Lung (tissue), 12 donors: ENCODE measurements around the gene ITK. TPM values are rescaled to one million over a fixed set of nuclear protein-coding genes. Genes with fewer than 3 reads are reported as not detected.

Experiments used
- ATAC-seq: fragments of 200-7000 bp; cut with Tn5 transposase; one replicate; pipeline ENCODE4 v1.9.1; 2020; ENCODE audit warnings: moderate number of reproducible peaks; ENCODE audit not compliant: insufficient read depth, low FRiP score
- DNase-seq, 3 donors: peaks; one replicate each; pipeline ENCODE4 v3.0.0-alpha.2; 2013 to 2017
- H3K27ac ChIP-seq, 2 donors: one replicate each; pipeline ENCODE4 v1.5.1; 2013; ENCODE audit warnings: mild to moderate bottlenecking in 2 of 2, moderate library complexity in 2 of 2, control low read depth in 1 of 2, inconsistent platforms in 1 of 2, low read depth in 1 of 2, low read length in 1 of 2
- H3K27me3 ChIP-seq, 3 donors: one replicate each; pipeline ENCODE4 v1.5.1; 2013; ENCODE audit warnings: low read length in 2 of 3; ENCODE audit not compliant: control insufficient read depth in 3 of 3, insufficient read depth in 3 of 3
- H3K36me3 ChIP-seq, 4 donors: one replicate each; pipeline ENCODE4 v1.5.1; 2013; ENCODE audit warnings: low read length in 4 of 4, mild to moderate bottlenecking in 1 of 4, moderate library complexity in 1 of 4; ENCODE audit not compliant: control insufficient read depth in 4 of 4, insufficient read depth in 4 of 4
- H3K4me1 ChIP-seq, 5 donors: one replicate each; pipeline ENCODE4 v1.5.1; 2013; ENCODE audit warnings: low read length in 5 of 5, mild to moderate bottlenecking in 2 of 5, moderate library complexity in 1 of 5; ENCODE audit not compliant: control insufficient read depth in 5 of 5, insufficient read depth in 5 of 5
- H3K4me3 ChIP-seq: one replicate; pipeline ENCODE4 v1.5.1; 2013; ENCODE audit warnings: mild to moderate bottlenecking, control low read depth, moderate library complexity
- H3K9ac ChIP-seq, 2 donors: one replicate each; pipeline ENCODE4 v1.5.1; 2013; ENCODE audit warnings: low read length in 2 of 2, control low read depth in 1 of 2; ENCODE audit not compliant: insufficient read depth in 1 of 2
- H3K9me3 ChIP-seq, 4 donors: one replicate each; pipeline ENCODE4 v1.5.1; 2013; ENCODE audit warnings: low read length in 3 of 4, mild to moderate bottlenecking in 1 of 4, moderate library complexity in 1 of 4; ENCODE audit not compliant: control insufficient read depth in 4 of 4, insufficient read depth in 3 of 4
- CTCF ChIP-seq: IDR thresholded peaks from 2 replicates; pipeline ENCODE4 v1.5.1; 2012; ENCODE audit warnings: mild to moderate bottlenecking; ENCODE audit errors: control extremely low read depth, extremely low read depth
- WGBS, 2 donors: extraction: QIAGEN DNeasy Blood & Tissue Kit; methylation state at CpG; one replicate each; pipeline ENCODE4 v1.1.7; 2013; 5-methylcytosine and 5-hydroxymethylcytosine counted together
- polyA plus RNA-seq, 2 donors: library from polyadenylated mRNA; stranded (reverse); fragments of 200-250 nt; gene quantifications; one replicate each; pipeline ENCODE4 v1.2.1, GENCODE V29; 2013
- total RNA-seq, 2 donors: library from RNA; depleted of rRNA in 1 of 2; stranded (reverse); fragments of >200 nt in 1 of 2; gene quantifications; one replicate each; pipeline ENCODE4 v1.2.1, GENCODE V29; 2014 to 2021
- donor health status: control.
- donor health status: control.
- donor health status: Bipolar disorder and iron deficiency.
- donor health status: healthy.
- donor health status: DM: yes; HTN: yes; CAD: no.

ITK gene
- total and polyA plus RNA-seq, 4 donors, result 0.91 to 3.4 (median 2.8) TPM

DNA sequence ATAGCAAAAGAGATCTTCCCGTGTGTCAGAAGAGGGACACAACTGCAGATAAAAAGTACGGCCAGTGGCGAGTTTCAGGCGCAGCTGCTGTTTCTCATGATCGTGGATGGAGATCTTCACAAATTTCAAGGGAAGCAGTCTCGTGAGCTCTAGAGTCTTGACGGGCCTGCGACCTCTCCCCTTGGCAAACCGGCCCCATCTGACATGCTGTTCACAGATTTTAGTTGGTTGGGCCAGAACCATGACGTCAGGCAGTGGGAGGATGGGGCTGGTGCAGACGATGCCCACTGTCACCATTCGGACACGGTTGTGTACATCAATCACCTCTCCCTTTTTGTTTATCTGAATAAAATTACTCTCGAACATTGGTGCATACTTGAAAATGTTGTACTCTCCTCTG is 15.0 kb upstream of the ITK start:
- ATAC-seq (no peak), DNase-seq (no peak)
- Histone ChIP-seq H3K4me1 (no peaks in the 10 kb centered on the region), H3K4me3 (no peak overlapping the region), H3K9ac (no peak overlapping the region), H3K36me3 (no peaks in the 10 kb centered on the region), H3K27ac (no peak overlapping the region), H3K9me3 (peaks cover 0 to 4% (median 0%) of the 10 kb centered on the region in 4 donors), H3K27me3 (peaks cover 0 to 3% (median 3%) of the 10 kb centered on the region in 3 donors)
- WGBS, 2 donors, result 87 to 95% methylated on average over 14 of the region's 14 CpGs
- TF ChIP-seq CTCF, result no peak

DNA sequence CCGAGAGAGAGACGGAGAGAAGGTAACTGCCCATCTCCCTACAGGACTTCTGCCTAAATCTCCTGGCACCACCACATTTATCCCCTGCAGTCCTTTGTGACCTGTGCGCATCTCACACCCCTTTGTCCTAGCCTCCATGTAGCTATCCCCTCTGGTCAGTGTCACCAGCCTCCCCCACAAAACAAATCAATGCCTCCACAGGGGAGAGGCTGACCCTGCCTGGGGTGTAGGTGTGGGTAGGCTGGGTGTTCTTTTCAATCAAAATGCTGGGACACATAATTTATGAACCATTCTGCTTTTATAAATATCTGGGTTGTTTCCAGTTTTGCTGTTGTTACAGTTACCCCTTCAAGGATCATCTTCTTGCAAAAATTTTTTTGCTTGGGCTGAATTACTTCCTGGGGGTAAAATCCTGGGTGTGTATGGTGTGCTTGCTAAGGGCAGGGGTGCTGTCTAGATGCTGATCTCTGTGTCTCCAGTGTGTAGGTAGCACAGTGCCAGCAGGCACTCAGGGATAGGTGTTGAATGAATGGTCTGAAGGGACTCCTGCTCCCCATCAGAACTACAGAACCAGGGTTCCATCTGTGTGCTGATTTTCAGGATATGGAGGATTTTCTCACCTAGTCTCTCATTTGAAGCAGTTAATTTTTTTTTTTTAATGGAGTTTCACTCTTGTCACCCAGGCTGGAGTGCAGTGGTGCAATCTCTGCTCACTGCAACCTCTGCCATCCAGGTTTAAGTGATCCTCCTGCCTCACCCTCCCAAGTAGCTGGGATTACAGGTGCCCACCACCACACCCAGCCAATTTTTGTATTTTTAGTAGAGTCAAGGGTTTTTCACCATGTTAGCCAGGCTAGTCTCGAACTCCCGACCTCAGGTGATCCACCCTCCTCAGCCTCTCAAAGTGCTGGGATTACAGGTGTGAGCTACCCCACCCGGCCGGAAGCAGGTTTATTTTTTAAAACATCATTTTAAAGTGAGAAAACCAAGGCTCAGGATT is 14.1 kb upstream of the ITK start, which contains the start of gene GARIN3:
Gene GARIN3, minus strand, starts transcription at position 51 of the 1,000 bp plus-strand sequence. CDS start 96 bp downstream, outside the sequence.
- Histone ChIP-seq H3K36me3 (no peaks in the 10 kb centered on the region), H3K4me1 (no peaks in the 10 kb centered on the region), H3K9ac (no peak within 1 kb of the TSS), H3K27ac (no peak within 1 kb of the TSS), H3K27me3 (peaks cover 0 to 3% (median 3%) of the 10 kb centered on the region in 3 donors), H3K9me3 (peaks cover 0 to 4% (median 0%) of the 10 kb centered on the region in 4 donors), H3K4me3 (no peak within 1 kb of the TSS)
- WGBS, 2 donors, result 88 to 97% methylated on average over 7 of the region's 7 CpGs
- ATAC-seq (no peak), DNase-seq (no peak)
- no peak for TF ChIP-seq CTCF

- Histone ChIP-seq H3K9me3 (peaks cover 0 to 2% (median 0%) of the 10 kb centered on the region in 4 donors), H3K27ac (no peak overlapping the region), H3K27me3 (peaks cover 0 to 3% (median 3%) of the 10 kb centered on the region in 3 donors), H3K9ac (no peak overlapping the region), H3K4me1 (no peaks in the 10 kb centered on the region), H3K36me3 (no peaks in the 10 kb centered on the region), H3K4me3 (no peak overlapping the region)
- ATAC-seq, result no peak
- 79 to 85% methylated on average over 4 of the region's 4 CpGs for WGBS, 2 donors
- DNase-seq, result no peak
- no peak for TF ChIP-seq CTCF
These were observed 13.4 kb upstream of the ITK start for GRCh38 chr5:157167214-157167621.
